Body of pancreas (tissue), 4 donors: ENCODE results near the gene ZBTB20. TPM values are rescaled to one million over a fixed set of nuclear protein-coding genes. Genes with fewer than 3 reads are reported as not detected.

Source experiments
- ATAC-seq: fragments of 150-250 bp; one replicate; pipeline ENCODE4 v1.9.1; 2016
- DNase-seq, 4 donors: peaks; one replicate each; pipeline ENCODE4 v3.0.0-alpha.2; 2019
- H3K27ac ChIP-seq, 4 donors: fragments of 200-600 bp; sonication (generic); 1 replicate in 3 of 4; 2 replicates in 1 of 4; pipeline versions ENCODE4 v1.5.1 to v1.6.1; 2016 to 2019; ENCODE audit warnings: mild to moderate bottlenecking in 1 of 4, mixed read lengths in 1 of 4, moderate library complexity in 1 of 4
- H3K27me3 ChIP-seq, 2 donors: fragments of 200-600 bp; sonication (generic); one replicate each; pipeline ENCODE4 v1.6.0; 2016; ENCODE audit warnings: mild to moderate bottlenecking in 1 of 2
- H3K36me3 ChIP-seq, 2 donors: fragments of 200-600 bp; sonication (generic); replicated peaks in 1 of 2; 2 replicates each; pipeline ENCODE4 v1.5.1; 2016; ENCODE audit warnings: low read depth in 2 of 2; ENCODE audit not compliant: insufficient read depth in 1 of 2
- H3K4me1 ChIP-seq: fragments of 200-600 bp; sonication (generic); one replicate; pipeline ENCODE4 v1.6.0; 2016
- H3K4me3 ChIP-seq, 2 donors: fragments of 200-600 bp; sonication (generic); 1 replicate in 1 of 2; 2 replicates in 1 of 2; pipeline ENCODE4 v1.5.1; 2016 to 2019
- H3K9me3 ChIP-seq, 3 donors: fragments of 200-600 bp; sonication (generic); 1 replicate in 2 of 3; 2 replicates in 1 of 3; pipeline ENCODE4 v1.5.1; 2016
- POLR2A ChIP-seq, 3 donors: fragments of 450-650 bp; IDR thresholded peaks; one replicate each; pipeline ENCODE4 v1.6.1; 2016; ENCODE audit warnings: antibody characterized with exemption in 3 of 3, mild to moderate bottlenecking in 2 of 3
- WGBS, 2 donors: methylation state at CpG; one replicate each; pipeline ENCODE4 v1.1.5; 2017; 5-methylcytosine and 5-hydroxymethylcytosine counted together
- intact Hi-C: fragments of 100-400 bp; cut with DNase I; formaldehyde crosslinking; loops from one replicate; pipeline ENCODE4 v1.15.1; 2023
- total RNA-seq, 2 donors: library from RNA; depleted of rRNA; stranded (reverse); fragments of >200 nt; gene quantifications; one replicate each; pipeline ENCODE4 v1.1.0, GENCODE V29; 2016
- TF ChIP-seq, protein P1 (sequence below), 7 experiments: fragments of 450-650 bp in 4 of 7; fragments of 200-600 bp in 3 of 7; sonication (generic) in 3 of 7; IDR thresholded peaks; one replicate each; pipeline ENCODE4 v1.5.1; 2016 to 2019; ENCODE audit warnings: antibody characterized with exemption in 7 of 7

The ZBTB20 gene
- total RNA-seq, 2 donors from 2014 or later: 48.3 to 77.1 TPM

DNA sequence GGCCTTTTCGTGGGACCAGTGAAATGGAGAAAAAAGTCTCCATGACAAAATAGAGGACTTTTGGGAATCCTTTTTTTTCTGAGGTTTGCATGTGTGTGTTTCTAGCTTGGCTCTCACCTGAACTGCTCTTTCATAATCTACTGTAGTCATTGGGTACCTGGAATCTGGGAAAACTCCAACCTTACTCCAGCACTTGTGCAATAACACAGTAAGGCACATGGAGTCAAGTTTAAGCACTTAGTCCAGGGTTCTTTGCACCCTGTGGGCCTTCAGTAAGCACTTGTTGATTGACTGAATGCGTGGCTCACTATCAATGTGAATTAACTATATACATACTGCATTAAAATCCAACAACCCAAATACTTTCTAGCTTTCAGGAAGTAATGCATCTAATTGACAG lies 299.5 kb downstream of the ZBTB20 start:
- Histone ChIP-seq H3K27ac (peak overlapping the region; percentile 67 to 82 (median 75)), H3K36me3 (no peaks in the 10 kb centered on the region), H3K4me3 (no peak overlapping the region), H3K27me3 (no peaks in the 10 kb centered on the region), H3K4me1 (peaks cover 57% of the 10 kb centered on the region), H3K9me3 (no peaks in the 10 kb centered on the region)
- no peak for TF ChIP-seq POLR2A (IDR thresholded peaks at IDR 0.05)
- TF ChIP-seq, protein P1, sequence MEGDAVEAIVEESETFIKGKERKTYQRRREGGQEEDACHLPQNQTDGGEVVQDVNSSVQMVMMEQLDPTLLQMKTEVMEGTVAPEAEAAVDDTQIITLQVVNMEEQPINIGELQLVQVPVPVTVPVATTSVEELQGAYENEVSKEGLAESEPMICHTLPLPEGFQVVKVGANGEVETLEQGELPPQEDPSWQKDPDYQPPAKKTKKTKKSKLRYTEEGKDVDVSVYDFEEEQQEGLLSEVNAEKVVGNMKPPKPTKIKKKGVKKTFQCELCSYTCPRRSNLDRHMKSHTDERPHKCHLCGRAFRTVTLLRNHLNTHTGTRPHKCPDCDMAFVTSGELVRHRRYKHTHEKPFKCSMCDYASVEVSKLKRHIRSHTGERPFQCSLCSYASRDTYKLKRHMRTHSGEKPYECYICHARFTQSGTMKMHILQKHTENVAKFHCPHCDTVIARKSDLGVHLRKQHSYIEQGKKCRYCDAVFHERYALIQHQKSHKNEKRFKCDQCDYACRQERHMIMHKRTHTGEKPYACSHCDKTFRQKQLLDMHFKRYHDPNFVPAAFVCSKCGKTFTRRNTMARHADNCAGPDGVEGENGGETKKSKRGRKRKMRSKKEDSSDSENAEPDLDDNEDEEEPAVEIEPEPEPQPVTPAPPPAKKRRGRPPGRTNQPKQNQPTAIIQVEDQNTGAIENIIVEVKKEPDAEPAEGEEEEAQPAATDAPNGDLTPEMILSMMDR (IDR thresholded peaks at IDR 0.05): no peak
- ATAC-seq (peak; percentile 74), DNase-seq (peak; percentile 14 to 52 (median 25))
- intact Hi-C loops: no loop called here
- WGBS, 2 donors: 38 to 44% methylated on average over 2 of the region's 2 CpGs

DNA sequence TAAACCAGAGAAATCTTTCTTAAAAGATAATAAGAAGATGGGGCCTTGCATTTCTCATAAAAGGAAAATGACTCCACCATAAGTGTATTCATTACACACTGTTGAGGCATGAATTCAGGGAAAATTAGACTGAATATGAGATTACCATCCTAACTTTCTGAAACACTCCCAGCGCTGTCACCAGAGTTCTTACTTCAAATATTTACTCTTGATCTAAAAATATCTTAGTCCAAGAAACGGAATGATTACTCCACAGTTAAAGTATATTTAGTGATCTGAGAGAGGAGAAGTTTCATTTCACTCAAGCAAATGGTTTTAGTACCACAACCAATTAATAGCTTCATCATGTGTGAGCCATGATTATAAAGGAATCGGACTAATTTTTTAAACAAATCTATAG lies 300.3 kb downstream of the ZBTB20 start:
- H3K4me1 ChIP-seq: peaks cover 53% of the 10 kb centered on the region
- H3K36me3 ChIP-seq: no peaks in the 10 kb centered on the region
- peak overlapping the region; percentile 12 to 82 (median 74) for H3K27ac ChIP-seq
- no peaks in the 10 kb centered on the region for H3K27me3 ChIP-seq
- H3K9me3 ChIP-seq: no peaks in the 10 kb centered on the region
- H3K4me3 ChIP-seq: no peak overlapping the region
- peak in 2 of 4 donors; percentile 24 to 38 for DNase-seq
- ATAC-seq: peak; percentile 58
- intact Hi-C loops: no loop called here
- 33 to 39% methylated on average over 3 of the region's 3 CpGs for WGBS, 2 donors
- TF ChIP-seq POLR2A (IDR thresholded peaks at IDR 0.05): no peak
- TF ChIP-seq, protein P1 (IDR thresholded peaks at IDR 0.05): no peak

DNA sequence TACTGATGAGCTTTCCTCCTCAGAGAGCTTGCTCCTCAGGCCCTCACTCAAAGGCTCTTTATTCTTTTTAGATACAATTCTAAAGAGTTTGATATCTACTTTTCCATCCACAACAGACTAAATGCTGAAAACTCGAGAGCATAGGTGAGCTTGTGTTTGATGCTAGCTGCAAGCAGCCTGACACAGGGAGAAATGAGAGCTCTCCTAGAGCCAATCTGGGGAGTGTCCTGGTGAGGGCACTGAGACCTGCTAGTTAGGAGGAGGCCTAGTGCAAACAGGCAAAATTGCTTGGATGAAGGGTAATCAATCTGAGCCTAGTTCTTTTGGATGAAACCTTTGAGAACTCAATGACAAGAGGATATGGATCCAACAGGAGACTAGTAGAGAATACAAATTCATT lies 300.8 kb downstream of the ZBTB20 start:
- Histone ChIP-seq H3K27ac (peak overlapping the region in 3 of 4 donors; percentile 67 to 82 (median 81)), H3K4me1 (peaks cover 53% of the 10 kb centered on the region), H3K27me3 (no peaks in the 10 kb centered on the region), H3K36me3 (no peaks in the 10 kb centered on the region), H3K9me3 (no peaks in the 10 kb centered on the region), H3K4me3 (no peak overlapping the region)
- ATAC-seq (no peak), DNase-seq (peak in 2 of 4 donors; percentile 13 to 19)
- WGBS, 2 donors: 13 to 43% methylated on average over 1 of the region's 1 CpG
- no peak for TF ChIP-seq POLR2A (IDR thresholded peaks at IDR 0.05)
- TF ChIP-seq, protein P1 (IDR thresholded peaks at IDR 0.05): peak in 1 of 7 experiments; percentile 5
- intact Hi-C loops: no loop called here

DNA sequence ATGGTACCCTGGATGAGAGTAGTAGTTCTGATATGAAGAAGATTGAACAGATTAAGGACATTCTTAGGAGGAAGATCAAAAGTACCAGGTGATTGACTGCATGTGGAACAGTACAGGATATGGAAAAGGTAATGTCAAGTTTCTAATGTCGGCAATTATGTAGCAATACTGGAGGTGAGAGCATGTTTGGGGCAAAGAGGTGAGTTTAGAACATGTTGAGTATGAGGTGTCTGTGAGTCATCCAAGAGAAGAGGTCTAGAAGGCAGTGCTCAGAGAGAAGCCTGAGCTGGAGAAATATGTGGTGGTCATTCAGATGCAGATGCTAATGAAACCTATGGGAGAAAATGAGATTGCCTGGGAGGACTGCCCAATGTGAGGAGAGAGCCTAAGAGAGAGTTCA lies 305.6 kb downstream of the ZBTB20 start:
- intact Hi-C loops: no loop called here
- 95% methylated on average over 1 of the region's 1 CpG for WGBS, 2 donors
- no peak for ATAC-seq

DNA sequence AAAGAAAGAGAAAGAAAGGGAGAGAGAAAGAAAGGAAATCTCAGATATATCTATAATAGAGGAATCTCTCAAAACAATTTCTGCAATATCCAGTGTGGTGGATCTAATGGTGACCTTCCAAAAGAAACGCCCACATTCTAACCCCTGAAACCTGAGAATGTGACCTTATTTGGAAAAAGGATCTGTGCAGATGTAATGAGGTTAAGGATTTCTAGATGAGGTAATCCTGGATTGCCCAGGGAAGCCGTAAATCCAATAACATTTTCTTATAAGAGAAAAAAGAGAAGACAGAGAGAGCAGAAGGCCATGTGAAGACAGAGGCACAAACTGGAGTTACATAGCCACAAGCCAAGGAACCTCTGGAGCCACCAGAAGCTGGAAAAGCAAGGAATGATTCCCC lies 307.6 kb downstream of the ZBTB20 start:
- no peak overlapping the region for H3K27ac ChIP-seq
- peaks cover 1% of the 10 kb centered on the region for H3K4me1 ChIP-seq
- no peaks in the 10 kb centered on the region for H3K36me3 ChIP-seq
- intact Hi-C loops: no loop called here
- H3K27me3 ChIP-seq: no peaks in the 10 kb centered on the region
- H3K9me3 ChIP-seq: no peaks in the 10 kb centered on the region
- TF ChIP-seq, protein P1 (IDR thresholded peaks at IDR 0.05): no peak
- TF ChIP-seq POLR2A (IDR thresholded peaks at IDR 0.05): no peak
- 83 to 84% methylated on average over 2 of the region's 2 CpGs for WGBS, 2 donors
- ATAC-seq: peak; percentile 52
- H3K4me3 ChIP-seq: no peak overlapping the region
- no peak for DNase-seq

More for the DNA sequence above, 305.6 kb downstream of the ZBTB20 start:
- Histone ChIP-seq H3K27ac (no peak overlapping the region), H3K27me3 (no peaks in the 10 kb centered on the region), H3K4me1 (peaks cover 8% of the 10 kb centered on the region), H3K4me3 (no peak overlapping the region), H3K36me3 (no peaks in the 10 kb centered on the region), H3K9me3 (no peaks in the 10 kb centered on the region)
- no peak for DNase-seq
- TF ChIP-seq, protein P1 (IDR thresholded peaks at IDR 0.05): no peak
- TF ChIP-seq POLR2A (IDR thresholded peaks at IDR 0.05): no peak
